GM19043 (cell line): ENCODE data around the gene TCTN1.
A peak's percentile ranks its signal among the peaks of the same experiment; 100 is the strongest.

Experiments
- ATAC-seq: cut with Tn5 transposase; IDR thresholded peaks from one replicate; pipeline ENCODE4 v1.9.1; 2021; ENCODE audit warnings: low read depth; ENCODE audit not compliant: unreplicated experiment

TCTN1 gene

DNA sequence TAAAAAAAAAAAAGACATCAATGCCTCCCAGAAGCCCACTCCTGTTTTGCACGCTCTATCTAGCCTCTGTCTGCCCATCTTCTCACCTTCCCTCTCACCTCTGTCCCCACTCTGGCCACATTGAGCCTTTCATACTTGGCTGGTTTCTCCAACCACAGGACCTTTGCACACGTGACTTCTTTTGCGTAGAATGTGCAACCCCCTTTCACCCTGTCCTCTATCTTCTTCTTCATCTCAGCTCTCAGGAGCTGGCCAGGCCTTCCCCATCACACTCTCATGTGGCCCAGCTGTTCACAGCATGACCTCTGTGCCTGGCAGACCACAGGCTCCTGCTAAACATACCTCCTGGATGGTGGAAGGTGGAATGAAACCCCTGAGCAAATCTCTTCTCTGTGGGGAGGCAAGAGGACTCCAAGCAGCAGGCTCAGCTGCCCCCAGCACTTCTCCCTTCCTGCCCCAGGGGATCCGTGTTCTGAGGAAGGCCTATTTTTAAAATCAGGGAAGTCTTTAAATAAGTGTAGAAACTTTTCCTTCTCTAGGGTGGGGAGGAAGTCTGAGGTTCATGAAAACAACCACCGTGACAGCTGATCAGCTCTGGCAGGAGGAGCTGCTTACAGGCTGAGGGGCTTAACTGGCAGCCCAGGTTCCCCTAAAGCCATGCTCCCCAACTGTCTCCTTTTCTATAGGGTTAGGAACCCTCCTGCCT is 63.4 kb downstream of the TCTN1 start:
- peak; percentile 86 for ATAC-seq

DNA sequence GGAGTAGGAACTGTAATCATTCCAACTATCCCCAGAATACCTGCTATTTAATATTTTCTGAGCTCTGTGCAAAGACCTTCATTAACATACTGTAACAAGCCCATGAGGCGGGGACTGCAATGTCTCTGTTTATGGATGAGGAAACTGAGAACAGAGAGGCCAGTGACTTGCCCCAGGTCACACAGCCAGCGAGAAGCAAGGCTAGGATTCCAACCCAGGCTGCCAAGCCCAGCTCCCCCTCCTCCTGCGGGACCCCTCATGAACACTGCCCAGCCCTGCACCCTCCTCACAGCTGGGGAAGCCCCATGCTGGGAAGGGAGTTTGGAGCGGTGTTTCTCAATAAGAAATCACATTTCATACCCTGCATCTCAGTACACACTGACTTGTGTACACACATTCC is 64.1 kb downstream of the TCTN1 start:
- ATAC-seq = no peak

DNA sequence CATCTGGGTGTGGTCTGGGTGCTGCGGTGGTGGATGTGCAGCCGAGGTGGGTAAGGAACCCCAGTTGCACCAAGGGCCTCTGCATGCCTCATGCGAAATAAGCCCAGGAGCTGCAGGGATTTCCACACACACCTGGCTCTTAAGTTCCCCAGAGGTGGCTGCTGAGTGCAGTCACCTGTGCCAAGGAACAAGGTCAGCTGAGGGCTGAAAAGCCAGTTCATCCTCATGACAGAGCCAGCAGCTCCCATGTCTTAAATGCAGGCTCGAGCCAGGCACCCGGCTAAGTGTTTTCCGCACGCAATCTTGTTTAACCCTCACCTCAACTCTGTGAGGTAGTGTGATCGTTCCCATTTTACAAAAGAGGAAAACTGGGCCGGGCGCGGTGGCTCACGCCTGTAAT is 65.3 kb downstream of the TCTN1 start:
- no peak for ATAC-seq

DNA sequence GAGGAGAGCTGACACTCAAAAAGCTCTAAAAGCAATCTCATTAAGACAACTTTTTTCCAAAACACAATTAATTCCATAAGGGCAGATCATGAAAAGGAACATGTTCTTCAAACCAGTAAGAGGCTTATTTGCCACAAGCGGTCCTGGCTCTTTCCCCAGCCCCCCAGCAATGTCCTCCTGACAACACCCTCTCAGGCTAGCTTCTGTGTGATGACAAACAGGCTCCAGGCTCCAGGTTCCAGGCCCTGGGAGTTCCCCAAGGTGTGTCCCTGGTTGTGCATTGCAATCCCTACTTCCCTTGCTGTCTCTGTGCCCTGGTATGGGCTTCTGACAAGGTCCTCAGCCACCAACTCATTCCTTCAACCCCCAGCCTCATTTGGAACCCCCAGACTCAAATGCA is 66.1 kb downstream of the TCTN1 start:
- no peak for ATAC-seq

GRCh38 chr12:110683888-110684287 is 70.0 kb downstream of the TCTN1 start:
- no peak for ATAC-seq

DNA sequence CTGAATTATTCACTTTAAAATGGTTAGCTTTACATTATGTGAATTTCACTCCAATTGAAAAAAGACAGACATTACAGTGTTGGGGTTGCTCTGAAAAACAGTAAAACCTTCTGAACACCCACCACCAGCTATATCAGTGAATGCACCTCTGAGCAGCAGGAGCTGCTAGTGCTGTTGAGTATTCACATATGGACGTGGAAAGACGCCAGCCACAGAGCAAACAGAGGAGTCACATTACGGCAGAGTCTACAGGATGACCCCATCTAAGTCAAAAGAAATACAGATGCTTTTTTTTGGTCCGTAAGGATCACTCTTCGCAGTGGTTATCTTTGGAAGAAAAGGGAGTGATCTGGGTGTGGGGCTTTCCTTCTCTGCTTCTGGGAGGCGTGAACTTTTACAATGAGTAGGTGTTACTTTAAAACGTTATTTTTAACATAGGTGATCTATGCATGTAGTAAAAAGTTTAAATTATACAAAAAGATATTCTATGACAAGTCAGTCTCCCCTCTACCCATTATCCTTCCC is 70.4 kb downstream of the TCTN1 start:
- ATAC-seq = no peak

GRCh38 chr12:110686294-110686903 is 72.5 kb downstream of the TCTN1 start:
- no peak for ATAC-seq

DNA sequence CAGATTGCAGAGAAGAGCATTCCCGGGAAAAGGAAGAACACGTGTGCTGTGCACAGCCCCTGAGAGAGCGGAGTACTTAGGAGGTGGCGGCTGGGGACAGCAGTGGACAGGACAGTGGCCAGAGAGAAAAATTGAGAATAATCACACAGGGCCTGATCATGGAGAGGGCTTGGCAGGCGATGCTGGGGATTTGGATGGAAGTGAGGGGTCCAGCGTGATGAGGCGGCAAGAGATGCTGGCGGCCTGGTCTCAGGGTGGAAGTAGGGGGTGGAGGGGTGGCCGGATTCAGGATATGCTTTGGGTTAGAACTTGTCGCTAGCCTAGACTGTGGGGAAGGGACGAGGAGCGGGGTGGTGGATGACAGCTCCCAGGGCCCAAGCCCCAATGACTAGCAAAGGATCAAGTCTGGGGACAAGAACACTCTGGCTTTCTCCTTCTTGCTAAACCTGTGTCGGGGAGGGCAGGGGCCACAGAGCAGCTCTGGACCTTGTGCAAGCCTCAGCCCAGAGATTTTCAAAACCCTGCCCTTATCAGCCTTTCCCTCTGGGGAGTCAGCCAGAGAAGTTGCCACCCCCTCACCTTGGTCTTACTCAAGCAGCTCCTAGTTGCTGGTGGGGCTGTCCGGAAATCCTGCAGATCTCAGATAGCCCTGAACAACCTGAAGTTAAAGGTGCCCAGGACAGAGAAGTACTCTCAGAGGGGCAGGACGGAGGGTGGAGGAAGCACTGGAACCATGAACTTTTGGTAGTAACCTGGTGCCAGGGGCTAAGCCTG is 73.7 kb downstream of the TCTN1 start:
- ATAC-seq = no peak

DNA sequence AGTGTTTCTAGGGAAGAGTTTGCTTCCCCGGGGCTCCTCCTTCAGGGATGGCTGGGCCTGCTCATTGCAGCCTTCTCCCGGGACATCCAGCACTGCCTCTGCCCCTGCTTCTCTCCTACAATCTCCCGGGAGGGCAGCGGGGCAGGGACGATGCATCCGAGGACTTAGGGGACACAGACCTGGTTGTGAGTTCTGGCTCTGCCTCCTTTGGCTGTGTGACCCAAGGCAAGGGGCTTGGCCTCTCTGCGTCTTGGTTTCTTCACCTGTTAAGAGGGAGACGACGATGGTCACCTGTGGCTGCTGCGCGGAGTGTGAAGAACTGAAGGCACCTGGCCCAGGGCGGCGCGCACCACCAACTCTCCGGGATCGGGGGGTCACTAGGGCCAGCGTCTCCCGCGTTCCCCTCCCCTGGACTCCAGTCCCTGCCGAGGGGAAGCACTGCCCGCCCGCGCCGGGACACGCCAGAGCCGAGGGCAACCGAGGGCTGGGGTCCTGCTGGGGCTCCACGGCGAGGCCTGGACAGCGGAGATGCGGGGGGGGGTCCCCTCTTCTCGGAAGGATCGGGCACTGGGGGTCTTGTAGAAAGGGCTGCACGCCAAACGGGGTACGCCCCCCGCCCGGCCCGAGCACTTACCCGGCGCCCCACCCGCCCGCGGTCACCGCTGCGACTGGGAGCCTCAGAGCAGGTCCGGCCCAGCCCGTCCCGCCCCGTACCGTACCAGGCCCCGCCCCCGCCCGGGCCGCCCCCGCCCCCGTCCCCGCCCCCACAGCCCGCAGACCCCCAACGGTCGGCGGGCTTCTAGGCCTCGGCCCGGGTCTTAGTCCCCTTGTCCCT is 74.7 kb downstream of the TCTN1 start, which contains the start of gene HVCN1:
HVCN1 (minus strand) TSS at position 670 of the 835 bp plus-strand sequence. CDS start 5,870 bp downstream, outside the sequence.
- no peak for ATAC-seq

- peak; percentile 49 for ATAC-seq
Observed at GRCh38 chr12:110689281-110690126, 75.6 kb downstream of the TCTN1 start.

DNA sequence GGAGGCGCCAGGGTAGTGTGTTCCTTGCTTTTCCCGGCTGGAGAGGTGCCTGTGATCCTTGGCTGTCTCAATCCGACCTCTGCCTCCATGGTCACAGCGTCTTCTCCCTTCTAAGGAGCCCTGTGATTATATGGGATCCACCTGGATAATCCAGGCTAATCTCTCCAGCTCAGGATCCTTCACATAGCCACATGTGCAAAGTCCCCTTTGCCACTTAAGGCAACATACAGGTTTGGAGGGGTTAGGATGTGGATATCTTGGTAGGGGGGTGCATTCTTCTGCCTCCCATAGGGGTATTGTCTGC is 76.2 kb downstream of the TCTN1 start:
- ATAC-seq = no peak

DNA sequence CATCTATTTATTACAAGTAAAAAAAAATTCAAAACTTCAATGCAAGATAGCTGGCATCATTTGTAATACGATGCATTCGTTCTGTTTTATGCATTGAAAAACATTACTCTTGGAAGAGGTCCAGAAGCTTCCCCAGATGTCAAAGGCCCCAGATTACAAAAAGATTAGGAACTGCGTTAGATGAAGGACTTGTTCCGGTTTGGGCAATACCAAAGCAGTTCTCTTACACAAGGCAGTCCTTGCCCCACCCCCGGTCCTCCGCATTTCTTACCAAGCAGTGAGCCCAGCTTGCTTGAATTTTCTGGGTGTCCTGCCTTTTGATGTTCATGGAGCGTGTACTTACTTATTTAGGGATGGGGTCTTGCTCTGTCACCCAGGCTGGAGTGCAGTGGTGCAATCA is 79.8 kb downstream of the TCTN1 start:
- no peak for ATAC-seq

DNA sequence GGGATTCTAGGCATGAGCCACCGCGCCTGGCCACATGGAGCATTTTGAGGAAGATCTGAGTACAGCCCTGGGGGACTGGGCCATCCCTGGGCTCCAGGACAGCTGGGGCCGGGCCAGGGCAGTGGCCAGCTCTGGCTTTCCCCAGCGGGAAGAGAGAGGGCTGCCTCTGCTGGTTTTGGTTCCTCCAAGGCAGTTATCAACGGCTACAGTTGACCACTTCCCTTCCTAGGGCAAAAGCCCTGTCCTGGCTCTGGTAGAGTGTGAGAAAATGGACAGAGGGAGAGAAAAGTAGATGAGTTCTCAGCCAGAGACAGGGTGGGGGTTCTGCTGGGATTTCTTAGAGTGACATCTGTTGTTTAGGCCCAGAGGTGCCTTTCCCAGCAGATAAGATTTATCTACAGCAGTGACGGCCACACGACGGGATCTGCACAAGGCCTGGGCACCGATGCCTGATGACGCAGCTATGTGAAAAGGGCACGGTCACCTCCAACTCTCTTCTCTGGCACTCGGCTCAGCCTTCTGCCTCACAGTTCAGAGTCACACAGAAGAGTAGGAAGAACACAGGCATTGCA is 80.5 kb downstream of the TCTN1 start:
- ATAC-seq = no peak

DNA sequence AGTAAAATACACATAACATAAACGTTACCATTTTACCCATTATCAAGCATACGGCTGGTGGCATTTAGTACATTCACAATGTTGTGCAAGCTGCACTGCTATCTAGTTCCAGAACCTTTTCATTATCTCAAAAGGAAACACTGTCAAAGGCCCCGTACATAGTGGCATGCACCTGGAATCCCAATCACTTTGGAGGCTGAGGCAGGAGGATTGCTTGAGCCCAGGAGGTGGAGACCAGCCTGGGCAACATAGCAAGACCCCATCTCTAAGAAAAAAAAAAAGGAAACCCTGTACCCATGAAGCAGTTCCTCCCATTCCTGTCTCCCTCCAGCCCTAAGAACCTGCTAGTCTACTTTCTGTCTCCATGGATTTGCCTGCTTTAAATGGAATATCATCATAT is 82.4 kb downstream of the TCTN1 start:
- ATAC-seq = no peak

DNA sequence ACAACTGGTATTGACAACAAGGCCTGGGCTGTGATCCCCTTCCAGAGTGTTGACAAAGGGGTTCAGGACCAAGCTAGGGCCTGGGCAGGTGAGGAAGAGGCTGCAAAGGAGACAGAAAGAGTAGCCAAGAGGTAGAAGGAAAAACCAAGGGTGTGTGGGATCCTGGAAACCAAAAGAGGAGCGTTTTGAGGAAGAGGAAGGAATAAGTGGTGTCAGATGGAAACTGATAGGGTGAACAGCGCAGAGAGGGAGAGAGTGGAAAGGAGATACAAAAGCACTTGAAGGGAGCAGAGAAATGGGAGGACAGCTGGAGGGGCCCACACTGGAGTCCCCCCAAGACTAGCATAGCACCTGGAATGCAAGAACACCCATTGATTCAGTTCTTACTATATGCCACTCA is 83.3 kb downstream of the TCTN1 start:
- no peak for ATAC-seq

DNA sequence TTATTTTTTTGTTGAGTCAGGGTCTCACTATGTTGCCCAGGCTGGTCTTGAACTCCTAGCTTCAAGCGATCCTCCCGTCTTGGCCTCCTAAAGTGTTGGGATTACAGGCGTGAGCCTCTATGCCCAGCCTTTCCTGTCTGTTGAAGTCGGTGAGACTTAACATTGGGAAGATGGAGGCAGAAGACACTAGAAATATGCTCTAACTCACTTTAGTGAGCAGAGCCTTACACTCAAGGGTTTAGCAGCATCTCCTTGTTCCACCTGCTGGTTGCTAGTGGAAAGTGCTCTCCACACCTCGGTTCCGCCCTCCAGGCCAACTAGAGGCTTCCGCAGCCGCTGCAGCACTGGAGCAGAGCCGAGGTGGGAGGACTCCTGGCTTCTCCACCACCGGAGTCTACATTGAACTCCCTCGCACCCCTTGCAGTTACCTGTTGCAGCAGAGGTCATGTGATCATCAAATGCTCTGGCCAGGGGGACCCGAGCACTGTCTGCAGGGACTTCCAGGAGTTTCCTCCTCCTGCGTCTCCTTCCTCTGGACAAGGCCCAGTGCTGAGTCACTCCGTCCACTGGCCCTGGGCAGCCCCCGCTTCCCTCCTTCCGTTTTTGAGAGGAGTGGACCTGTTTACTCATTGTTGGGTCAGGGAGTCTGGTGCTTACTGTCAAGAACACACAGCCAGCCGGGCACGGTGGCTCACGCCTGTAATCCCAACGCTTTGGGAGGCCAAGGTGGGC is 84.4 kb downstream of the TCTN1 start:
- peak; percentile 95 for ATAC-seq
